ENCODE results near the gene NUP210. TPM values are rescaled to one million over a fixed set of nuclear protein-coding genes. Genes with fewer than 3 reads are reported as not detected.

Gene NUP210
- total and polyA plus RNA-seq, 2 experiments from 2014 or later = 23.7 to 41.9 TPM

DNA sequence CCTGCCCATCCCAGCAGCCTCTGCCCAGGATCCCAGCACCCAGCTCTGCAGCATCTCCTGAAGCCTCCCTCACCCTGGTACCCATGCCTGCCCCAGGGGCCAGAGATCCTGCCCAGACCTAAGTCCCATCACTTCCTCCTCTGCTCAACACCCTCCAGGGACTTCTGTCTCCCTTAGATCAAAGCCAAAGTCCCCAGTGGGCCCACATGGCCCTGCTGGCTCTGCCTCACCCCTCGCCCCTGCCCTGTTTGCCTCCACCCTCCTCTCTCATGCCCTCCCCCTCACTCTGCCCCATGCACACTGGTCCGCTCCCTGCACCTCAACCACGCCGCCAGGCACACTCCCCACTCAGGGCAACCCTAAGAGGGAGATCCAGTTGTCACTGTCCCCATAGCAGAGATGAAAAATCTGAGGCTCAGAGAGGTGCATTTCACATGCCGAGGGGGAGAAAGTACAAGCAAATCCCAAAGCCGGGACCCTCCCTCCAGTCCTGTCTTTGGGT lies 146.5 kb downstream of the NUP210 start:
- Histone ChIP-seq H3K4me1 (ENCODE audit: low read depth) (peaks cover 18% of the 10 kb centered on the region), H3K27ac (no peak overlapping the region), H3K27me3 (no peaks in the 10 kb centered on the region), H3K4me3 (no peak overlapping the region), H3K9me3 (ENCODE audit: low read depth) (no peaks in the 10 kb centered on the region), H3K36me3 (no peaks in the 10 kb centered on the region)
- TF ChIP-seq, protein P1, sequence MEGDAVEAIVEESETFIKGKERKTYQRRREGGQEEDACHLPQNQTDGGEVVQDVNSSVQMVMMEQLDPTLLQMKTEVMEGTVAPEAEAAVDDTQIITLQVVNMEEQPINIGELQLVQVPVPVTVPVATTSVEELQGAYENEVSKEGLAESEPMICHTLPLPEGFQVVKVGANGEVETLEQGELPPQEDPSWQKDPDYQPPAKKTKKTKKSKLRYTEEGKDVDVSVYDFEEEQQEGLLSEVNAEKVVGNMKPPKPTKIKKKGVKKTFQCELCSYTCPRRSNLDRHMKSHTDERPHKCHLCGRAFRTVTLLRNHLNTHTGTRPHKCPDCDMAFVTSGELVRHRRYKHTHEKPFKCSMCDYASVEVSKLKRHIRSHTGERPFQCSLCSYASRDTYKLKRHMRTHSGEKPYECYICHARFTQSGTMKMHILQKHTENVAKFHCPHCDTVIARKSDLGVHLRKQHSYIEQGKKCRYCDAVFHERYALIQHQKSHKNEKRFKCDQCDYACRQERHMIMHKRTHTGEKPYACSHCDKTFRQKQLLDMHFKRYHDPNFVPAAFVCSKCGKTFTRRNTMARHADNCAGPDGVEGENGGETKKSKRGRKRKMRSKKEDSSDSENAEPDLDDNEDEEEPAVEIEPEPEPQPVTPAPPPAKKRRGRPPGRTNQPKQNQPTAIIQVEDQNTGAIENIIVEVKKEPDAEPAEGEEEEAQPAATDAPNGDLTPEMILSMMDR (IDR thresholded peaks at IDR 0.05; ENCODE audit: low read depth, low read length) = no peak
- DNase-seq (ENCODE audit: low read depth in 1 of 2, low spot score in 1 of 2) = no peak

DNA sequence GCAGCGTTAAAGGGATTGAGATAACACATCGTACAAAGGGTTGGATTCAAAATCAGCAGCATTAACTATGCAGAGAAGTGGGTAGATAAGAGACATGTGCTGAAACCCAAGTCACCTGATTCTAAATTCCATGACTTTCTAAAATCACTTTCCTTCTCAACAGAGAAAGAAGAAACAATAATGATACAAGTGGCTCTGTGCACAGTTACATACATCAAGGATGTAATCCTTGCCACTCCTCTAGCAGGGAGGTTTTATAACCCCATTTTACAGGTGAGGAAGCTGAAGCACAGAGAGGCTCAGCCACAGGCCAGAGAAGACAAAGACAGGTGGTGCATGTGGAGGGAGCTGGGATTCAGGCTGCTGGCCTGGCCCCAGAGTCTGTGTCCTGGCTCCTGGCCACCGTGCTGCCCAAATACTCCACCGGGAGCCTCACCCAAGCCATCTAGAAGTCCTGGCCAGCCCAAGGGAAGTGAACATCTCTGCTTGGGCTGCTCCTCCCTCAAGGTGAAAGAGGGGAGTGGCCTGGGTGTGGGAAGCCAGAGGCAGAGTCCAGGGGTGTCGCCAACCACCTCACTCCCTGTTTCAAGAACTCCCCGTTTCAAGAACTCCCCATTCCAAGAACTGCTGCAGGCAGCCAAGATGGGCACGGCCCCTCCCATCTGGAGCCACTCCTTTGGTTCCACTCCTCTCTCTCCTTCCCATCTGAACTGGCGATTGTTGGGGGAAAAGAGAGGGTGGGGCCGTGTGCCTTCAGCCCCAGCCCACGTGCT lies 147.1 kb downstream of the NUP210 start:
- Histone ChIP-seq H3K9me3 (ENCODE audit: low read depth) (no peaks in the 10 kb centered on the region), H3K27ac (no peak overlapping the region), H3K4me1 (ENCODE audit: low read depth) (peaks cover 17% of the 10 kb centered on the region), H3K27me3 (no peaks in the 10 kb centered on the region), H3K36me3 (no peaks in the 10 kb centered on the region), H3K4me3 (no peak overlapping the region)
- TF ChIP-seq, protein P1 (IDR thresholded peaks at IDR 0.05; ENCODE audit: low read depth, low read length) = no peak
- no peak for DNase-seq (ENCODE audit: low read depth in 1 of 2, low spot score in 1 of 2)

DNA sequence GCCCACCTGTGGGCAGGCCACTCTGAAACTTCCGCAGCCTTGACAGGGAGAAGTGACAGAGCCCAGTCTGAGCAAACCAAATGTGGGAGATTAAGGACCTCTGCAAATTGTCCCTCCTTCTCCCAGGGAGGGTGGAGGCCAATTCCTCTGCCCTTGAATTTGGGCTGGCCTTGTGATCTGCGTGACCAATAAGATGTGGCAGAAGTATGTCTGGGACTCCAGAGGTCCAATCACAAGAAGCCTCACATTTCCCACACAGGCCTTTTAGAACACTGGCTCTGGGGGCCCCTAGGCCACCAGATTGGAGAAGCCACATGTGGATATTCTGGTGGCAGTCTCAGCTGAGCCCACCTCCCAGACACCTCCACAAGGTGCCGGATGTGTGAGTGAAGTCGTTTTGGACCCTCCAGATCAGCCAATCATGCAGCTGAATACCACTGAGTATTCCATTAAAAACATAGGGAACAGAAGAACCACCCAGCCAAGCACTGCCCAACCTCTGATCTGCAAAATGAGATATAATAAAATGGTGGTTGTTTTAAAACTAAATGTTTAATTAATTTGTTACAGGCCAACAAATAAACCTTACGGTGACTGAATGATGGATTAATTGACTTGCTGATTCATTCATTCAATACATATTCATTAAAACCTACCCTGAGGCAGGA lies 150.3 kb downstream of the NUP210 start:
- Histone ChIP-seq H3K9me3 (ENCODE audit: low read depth) (no peaks in the 10 kb centered on the region), H3K4me3 (no peak overlapping the region), H3K36me3 (no peaks in the 10 kb centered on the region), H3K27me3 (no peaks in the 10 kb centered on the region), H3K4me1 (ENCODE audit: low read depth) (peaks cover 6% of the 10 kb centered on the region), H3K27ac (peak overlapping the region; percentile 66)
- no peak for DNase-seq (ENCODE audit: low read depth in 1 of 2, low spot score in 1 of 2)
- TF ChIP-seq, protein P1 (IDR thresholded peaks at IDR 0.05; ENCODE audit: low read depth, low read length) = no peak

DNA sequence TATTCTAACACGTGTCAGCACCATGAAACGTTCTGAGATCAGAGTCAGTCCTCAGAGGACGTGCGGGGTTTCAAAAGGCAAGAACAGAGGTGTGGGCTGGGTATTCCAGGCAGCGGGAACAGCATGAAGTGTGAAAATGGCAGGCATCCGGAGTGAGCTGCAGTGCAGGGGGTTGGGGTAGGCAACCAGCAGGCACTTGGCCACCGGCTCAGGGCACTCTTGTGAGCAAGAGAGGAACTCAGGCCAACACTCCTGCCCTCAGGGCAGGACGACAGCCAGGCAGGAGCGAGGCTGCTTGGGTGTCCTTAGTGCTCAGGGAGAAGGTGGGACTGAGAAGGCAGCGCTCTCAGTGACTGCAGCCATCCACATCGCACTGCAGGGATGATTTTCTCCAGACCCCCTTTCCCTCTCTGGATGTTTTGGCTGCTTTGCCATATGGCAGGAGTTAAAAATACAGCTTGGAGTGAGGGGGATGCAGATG lies 151.1 kb downstream of the NUP210 start:
- Histone ChIP-seq H3K4me1 (ENCODE audit: low read depth) (peaks cover 9% of the 10 kb centered on the region), H3K27ac (peak overlapping the region; percentile 66), H3K27me3 (no peaks in the 10 kb centered on the region), H3K4me3 (no peak overlapping the region), H3K9me3 (ENCODE audit: low read depth) (no peaks in the 10 kb centered on the region), H3K36me3 (no peaks in the 10 kb centered on the region)
- peak in 1 of 2 donors; percentile 54 for DNase-seq (ENCODE audit: low read depth in 1 of 2, low spot score in 1 of 2)
- TF ChIP-seq, protein P1 (IDR thresholded peaks at IDR 0.05; ENCODE audit: low read depth, low read length) = no peak

DNA sequence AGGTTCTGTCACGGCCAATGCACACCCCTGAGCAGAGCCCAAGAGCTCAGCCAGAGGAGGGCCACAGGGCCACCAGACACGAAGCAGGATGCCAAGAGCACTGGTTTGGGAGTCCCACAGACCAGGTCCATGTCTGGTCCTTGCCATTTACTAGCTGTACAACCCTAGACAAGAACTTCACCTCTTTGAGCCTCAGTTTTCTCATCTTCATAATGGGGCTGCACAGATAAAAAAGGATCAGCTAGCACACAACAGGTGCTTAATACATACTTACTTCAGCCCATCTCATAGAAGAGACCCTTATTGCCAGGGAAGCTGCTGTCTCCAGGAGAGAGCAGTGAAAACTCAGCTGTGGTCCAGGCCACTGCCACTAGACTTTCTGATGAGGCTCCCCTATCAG lies 152.0 kb downstream of the NUP210 start:
- TF ChIP-seq, protein P1 (IDR thresholded peaks at IDR 0.05; ENCODE audit: low read depth, low read length) = no peak
- Histone ChIP-seq H3K36me3 (no peaks in the 10 kb centered on the region), H3K9me3 (ENCODE audit: low read depth) (no peaks in the 10 kb centered on the region), H3K4me3 (no peak overlapping the region), H3K4me1 (ENCODE audit: low read depth) (peaks cover 15% of the 10 kb centered on the region), H3K27ac (no peak overlapping the region), H3K27me3 (no peaks in the 10 kb centered on the region)
- DNase-seq (ENCODE audit: low read depth in 1 of 2, low spot score in 1 of 2) = no peak

All from cardiac muscle cell (in vitro differentiated cells and primary cell).